Measurements from ENCODE around the gene RHBG.
A peak's percentile ranks its signal among the peaks of the same experiment; 100 is the strongest.

RHBG gene

DNA sequence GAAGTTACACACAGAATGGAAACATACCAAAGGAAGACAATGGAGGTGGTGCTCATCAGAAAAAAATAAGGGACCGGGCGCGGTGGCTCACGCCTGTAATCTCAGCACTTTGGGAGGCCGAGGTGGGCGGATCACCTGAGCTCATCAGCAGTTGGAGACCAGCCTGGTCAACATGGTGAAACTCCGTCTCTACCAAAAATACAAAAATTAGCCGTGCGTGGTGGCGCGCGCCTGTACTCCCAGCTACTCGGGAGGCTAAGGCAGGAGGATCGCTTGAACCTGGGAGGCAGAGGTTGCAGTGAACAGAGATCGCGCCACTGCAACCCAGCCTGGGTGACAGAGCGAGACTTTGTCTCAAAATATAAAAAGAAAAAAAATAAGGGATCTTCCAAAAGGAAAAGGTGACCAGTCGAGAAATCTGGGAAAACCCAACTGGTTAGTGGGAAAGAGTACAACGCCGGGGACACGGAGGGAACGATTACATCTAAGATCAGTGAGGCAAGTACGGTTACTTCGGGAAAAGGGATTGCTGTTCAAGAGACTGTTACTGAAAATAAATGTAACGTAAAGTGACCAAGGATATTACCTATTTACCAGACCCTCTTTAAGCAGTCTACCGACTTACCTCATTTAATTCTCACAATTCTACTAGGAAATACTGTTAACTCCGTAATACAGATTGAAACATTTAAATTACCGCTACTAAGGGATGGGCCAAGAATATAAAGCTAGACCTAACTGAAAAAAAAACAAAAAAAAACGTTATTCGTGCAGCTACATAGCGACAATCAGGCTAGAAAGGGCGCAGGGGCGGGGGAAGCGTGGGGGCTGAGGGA lies 31.7 kb upstream of the RHBG start:
- peak overlapping the region; percentile 33 for H3K23ac ChIP-seq (ENCODE audit: low read length)
- H3K4me1 ChIP-seq (ENCODE audit: control insufficient read depth, low read depth, low read length) = peaks cover 2% of the 10 kb centered on the region
- H3K4me2 ChIP-seq (ENCODE audit: low read length) = peak overlapping the region; percentile 63
- no peak for DNase-seq
- H2BK5ac ChIP-seq (ENCODE audit: low read length) = peak overlapping the region; percentile 48
- H3K9ac ChIP-seq (ENCODE audit: low read length) = peak overlapping the region; percentile 96
- peaks cover 4% of the 10 kb centered on the region for H3K36me3 ChIP-seq (ENCODE audit: control insufficient read depth, insufficient read depth, low read length)
- no peak overlapping the region for H2BK15ac ChIP-seq (replicated peaks; ENCODE audit: low read depth)
- peaks cover 8% of the 10 kb centered on the region for H3K79me1 ChIP-seq (ENCODE audit: low read length)
- no CpG with 5 or more reads among the region's 34 CpGs for WGBS (ENCODE audit: extremely low coverage, insufficient coverage, low lambda C conversion rate)
- no peak overlapping the region for H2BK120ac ChIP-seq (ENCODE audit: low read depth, low read length)
- no peak overlapping the region for H3K18ac ChIP-seq (ENCODE audit: low read length)
- no peak overlapping the region for H2AK5ac ChIP-seq (ENCODE audit: low read length)
- H3K27ac ChIP-seq (ENCODE audit: low read depth, low read length) = peak overlapping the region; percentile 24
- peaks cover 31% of the 10 kb centered on the region for H3K79me2 ChIP-seq (ENCODE audit: control insufficient read depth, insufficient read depth, low read length)
- H3K27me3 ChIP-seq (ENCODE audit: insufficient read depth, low read length, poor library complexity) = no peaks in the 10 kb centered on the region
- peak overlapping the region; percentile 97 for H3K56ac ChIP-seq (ENCODE audit: low read length)
- H4K5ac ChIP-seq (ENCODE audit: low read length) = no peak overlapping the region
- peak overlapping the region; percentile 24 for H3K4ac ChIP-seq (ENCODE audit: low read depth, low read length)
- peak overlapping the region; percentile 88 for H3K4me3 ChIP-seq (ENCODE audit: low read length)
- H4K8ac ChIP-seq (ENCODE audit: low read depth, low read length) = no peak overlapping the region

DNA sequence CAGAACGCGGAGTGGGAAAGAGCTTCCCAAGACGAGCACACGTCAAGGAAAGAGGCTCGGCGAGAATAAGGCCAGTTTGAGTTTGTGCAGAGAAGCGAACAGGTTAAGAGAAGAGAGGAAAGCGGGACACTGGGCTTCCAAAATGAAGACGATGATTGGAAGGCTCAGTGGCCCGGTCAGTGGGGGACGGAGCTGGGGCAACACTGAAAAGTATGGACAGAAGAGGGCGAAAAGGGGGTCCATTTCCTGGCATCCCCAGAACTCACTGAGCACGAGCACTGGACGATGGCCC lies 31.2 kb upstream of the RHBG start:
- DNase-seq = no peak
- H3K4me2 ChIP-seq (ENCODE audit: low read length) = peak overlapping the region; percentile 22
- peak overlapping the region; percentile 24 for H3K27ac ChIP-seq (ENCODE audit: low read depth, low read length)
- peak overlapping the region; percentile 33 for H3K23ac ChIP-seq (ENCODE audit: low read length)
- H4K8ac ChIP-seq (ENCODE audit: low read depth, low read length) = no peak overlapping the region
- peak overlapping the region; percentile 18 for H3K4ac ChIP-seq (ENCODE audit: low read depth, low read length)
- H2BK120ac ChIP-seq (ENCODE audit: low read depth, low read length) = no peak overlapping the region
- peak overlapping the region; percentile 97 for H3K56ac ChIP-seq (ENCODE audit: low read length)
- peaks cover 8% of the 10 kb centered on the region for H3K79me1 ChIP-seq (ENCODE audit: low read length)
- no CpG with 5 or more reads among the region's 14 CpGs for WGBS (ENCODE audit: extremely low coverage, insufficient coverage, low lambda C conversion rate)
- H3K27me3 ChIP-seq (ENCODE audit: insufficient read depth, low read length, poor library complexity) = no peaks in the 10 kb centered on the region
- peak overlapping the region; percentile 48 for H2BK5ac ChIP-seq (ENCODE audit: low read length)
- H3K18ac ChIP-seq (ENCODE audit: low read length) = no peak overlapping the region
- peaks cover 31% of the 10 kb centered on the region for H3K79me2 ChIP-seq (ENCODE audit: control insufficient read depth, insufficient read depth, low read length)
- peaks cover 4% of the 10 kb centered on the region for H3K36me3 ChIP-seq (ENCODE audit: control insufficient read depth, insufficient read depth, low read length)
- no peak overlapping the region for H4K5ac ChIP-seq (ENCODE audit: low read length)
- peak overlapping the region; percentile 33 for H2AK5ac ChIP-seq (ENCODE audit: low read length)
- peak overlapping the region; percentile 88 for H3K4me3 ChIP-seq (ENCODE audit: low read length)
- H2BK15ac ChIP-seq (replicated peaks; ENCODE audit: low read depth) = no peak overlapping the region
- peak overlapping the region; percentile 96 for H3K9ac ChIP-seq (ENCODE audit: low read length)
- peaks cover 2% of the 10 kb centered on the region for H3K4me1 ChIP-seq (ENCODE audit: control insufficient read depth, low read depth, low read length)

DNA sequence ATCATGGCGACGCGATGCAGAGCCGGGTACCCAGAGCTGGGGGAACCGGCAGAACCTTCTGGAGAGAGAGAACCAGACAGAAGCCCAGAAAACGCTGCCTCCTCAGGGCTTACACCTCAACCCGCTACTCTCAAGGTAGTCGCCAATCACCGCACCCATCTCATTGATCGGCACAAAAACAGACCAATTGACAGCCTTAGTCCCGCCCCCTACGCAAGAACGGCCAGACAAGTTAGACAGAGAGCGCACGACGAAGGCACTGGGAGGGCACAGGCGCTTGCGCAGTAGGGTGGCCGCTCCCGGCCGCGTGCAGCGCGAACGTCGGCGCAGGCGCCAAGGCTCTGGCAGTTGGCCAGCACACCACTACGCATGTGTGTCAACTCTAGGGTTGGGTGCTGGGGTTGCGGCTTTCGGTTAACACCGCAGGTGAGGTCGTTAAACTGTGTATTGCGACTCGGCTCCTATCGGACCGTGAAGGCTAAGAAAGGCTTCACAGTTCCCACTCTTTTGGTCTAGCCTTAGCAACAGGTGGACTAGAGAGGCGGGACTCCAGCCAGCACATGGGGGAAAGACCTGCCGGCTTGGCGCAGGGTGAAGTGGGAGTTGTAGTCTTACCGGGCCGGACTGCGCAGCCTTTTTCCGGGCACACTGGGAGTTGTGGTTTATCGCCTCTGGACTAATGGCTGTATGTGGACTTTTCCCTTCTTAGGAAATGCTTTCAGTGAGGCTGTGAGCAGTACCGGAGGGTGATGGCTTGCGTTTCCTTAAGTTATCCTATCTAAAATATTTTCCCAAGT lies 30.6 kb upstream of the RHBG start, which contains the start of the genes CCT3 and TSACC:
TSS of gene CCT3 (minus strand) at position 113 of the 797 bp plus-strand sequence. CDS start at position 5, 108 bp downstream.
TSS of gene TSACC (plus strand) at position 347 of the 797 bp plus-strand sequence. CDS start 1,232 bp downstream, outside the sequence.
- Histone ChIP-seq H3K4ac (ENCODE audit: low read depth, low read length) (peak within 1 kb of the TSS; percentile 24), H3K4me3 (ENCODE audit: low read length) (peak within 1 kb of the TSS; percentile 88), H3K23ac (ENCODE audit: low read length) (peak within 1 kb of the TSS; percentile 33), H3K56ac (ENCODE audit: low read length) (peak within 1 kb of the TSS; percentile 97), H3K36me3 (ENCODE audit: control insufficient read depth, insufficient read depth, low read length) (peaks cover 4% of the 10 kb centered on the region), H4K8ac (ENCODE audit: low read depth, low read length) (no peak within 1 kb of the TSS), H2BK15ac (replicated peaks; ENCODE audit: low read depth) (no peak within 1 kb of the TSS), H3K4me2 (ENCODE audit: low read length) (peak within 1 kb of the TSS; percentile 90), H3K9ac (ENCODE audit: low read length) (peak within 1 kb of the TSS; percentile 96), H3K79me1 (ENCODE audit: low read length) (peaks cover 8% of the 10 kb centered on the region), H4K5ac (ENCODE audit: low read length) (no peak within 1 kb of the TSS), H3K18ac (ENCODE audit: low read length) (no peak within 1 kb of the TSS), H2BK120ac (ENCODE audit: low read depth, low read length) (no peak within 1 kb of the TSS), H2AK5ac (ENCODE audit: low read length) (peak within 1 kb of the TSS; percentile 33), H3K27ac (ENCODE audit: low read depth, low read length) (peak within 1 kb of the TSS; percentile 24), H3K79me2 (ENCODE audit: control insufficient read depth, insufficient read depth, low read length) (peaks cover 31% of the 10 kb centered on the region), H2BK5ac (ENCODE audit: low read length) (peak within 1 kb of the TSS; percentile 48), H3K4me1 (ENCODE audit: control insufficient read depth, low read depth, low read length) (peaks cover 2% of the 10 kb centered on the region), H3K27me3 (ENCODE audit: insufficient read depth, low read length, poor library complexity) (no peaks in the 10 kb centered on the region)
- peak; percentile 100 for DNase-seq
- WGBS (ENCODE audit: extremely low coverage, insufficient coverage, low lambda C conversion rate) = no CpG with 5 or more reads among the region's 47 CpGs

- no peak overlapping the region for H3K4ac ChIP-seq (ENCODE audit: low read depth, low read length)
- H3K79me1 ChIP-seq (ENCODE audit: low read length) = no peaks in the 10 kb centered on the region
- no peaks in the 10 kb centered on the region for H3K27me3 ChIP-seq (ENCODE audit: insufficient read depth, low read length, poor library complexity)
- H3K4me3 ChIP-seq (ENCODE audit: low read length) = no peak overlapping the region
- no peak overlapping the region for H2BK5ac ChIP-seq (ENCODE audit: low read length)
- no CpG with 5 or more reads among the region's 1 CpG for WGBS (ENCODE audit: extremely low coverage, insufficient coverage, low lambda C conversion rate)
- H3K9ac ChIP-seq (ENCODE audit: low read length) = no peak overlapping the region
- no peak overlapping the region for H3K23ac ChIP-seq (ENCODE audit: low read length)
- no peaks in the 10 kb centered on the region for H3K4me1 ChIP-seq (ENCODE audit: control insufficient read depth, low read depth, low read length)
- no peak overlapping the region for H3K4me2 ChIP-seq (ENCODE audit: low read length)
- no peak overlapping the region for H3K27ac ChIP-seq (ENCODE audit: low read depth, low read length)
- H3K18ac ChIP-seq (ENCODE audit: low read length) = no peak overlapping the region
- H2BK120ac ChIP-seq (ENCODE audit: low read depth, low read length) = no peak overlapping the region
- H2AK5ac ChIP-seq (ENCODE audit: low read length) = no peak overlapping the region
- H3K36me3 ChIP-seq (ENCODE audit: control insufficient read depth, insufficient read depth, low read length) = no peaks in the 10 kb centered on the region
- peaks cover 6% of the 10 kb centered on the region for H3K79me2 ChIP-seq (ENCODE audit: control insufficient read depth, insufficient read depth, low read length)
- H4K8ac ChIP-seq (ENCODE audit: low read depth, low read length) = no peak overlapping the region
- no peak overlapping the region for H4K5ac ChIP-seq (ENCODE audit: low read length)
- DNase-seq = no peak
- H2BK15ac ChIP-seq (replicated peaks; ENCODE audit: low read depth) = no peak overlapping the region
- H3K56ac ChIP-seq (ENCODE audit: low read length) = no peak overlapping the region
Measured at GRCh38 chr1:156342166-156342955, 26.6 kb upstream of the RHBG start.

DNA sequence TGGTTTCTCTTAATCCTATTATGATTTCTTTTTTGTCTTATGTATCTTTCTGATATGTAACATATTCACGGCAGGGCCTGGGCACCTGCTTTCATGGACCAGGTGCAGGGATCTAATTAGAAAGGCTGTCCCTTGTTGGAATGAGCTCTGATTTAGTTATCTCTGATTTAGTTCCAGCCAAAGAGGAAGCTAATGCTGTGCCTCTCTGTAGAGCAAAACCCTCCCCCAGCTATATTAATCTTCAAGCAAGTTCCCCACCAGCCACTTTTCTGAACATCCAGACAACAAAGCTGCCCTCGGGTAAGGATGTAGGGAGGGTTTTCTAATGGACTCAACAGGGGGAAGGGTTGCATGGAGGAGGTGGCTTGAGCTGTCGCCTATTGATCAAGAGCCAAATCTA lies 24.6 kb upstream of the RHBG start:
- Histone ChIP-seq H3K4me2 (ENCODE audit: low read length) (no peak overlapping the region), H3K9ac (ENCODE audit: low read length) (no peak overlapping the region), H3K27ac (ENCODE audit: low read depth, low read length) (no peak overlapping the region), H3K27me3 (ENCODE audit: insufficient read depth, low read length, poor library complexity) (no peaks in the 10 kb centered on the region), H2BK5ac (ENCODE audit: low read length) (no peak overlapping the region), H2AK5ac (ENCODE audit: low read length) (no peak overlapping the region), H3K4me1 (ENCODE audit: control insufficient read depth, low read depth, low read length) (no peaks in the 10 kb centered on the region), H3K79me1 (ENCODE audit: low read length) (no peaks in the 10 kb centered on the region), H4K5ac (ENCODE audit: low read length) (no peak overlapping the region), H3K79me2 (ENCODE audit: control insufficient read depth, insufficient read depth, low read length) (no peaks in the 10 kb centered on the region), H3K4ac (ENCODE audit: low read depth, low read length) (no peak overlapping the region), H3K56ac (ENCODE audit: low read length) (no peak overlapping the region), H2BK120ac (ENCODE audit: low read depth, low read length) (no peak overlapping the region), H4K8ac (ENCODE audit: low read depth, low read length) (no peak overlapping the region), H3K4me3 (ENCODE audit: low read length) (no peak overlapping the region), H3K36me3 (ENCODE audit: control insufficient read depth, insufficient read depth, low read length) (no peaks in the 10 kb centered on the region), H2BK15ac (replicated peaks; ENCODE audit: low read depth) (no peak overlapping the region), H3K18ac (ENCODE audit: low read length) (no peak overlapping the region), H3K23ac (ENCODE audit: low read length) (no peak overlapping the region)
- no CpG with 5 or more reads among the region's 3 CpGs for WGBS (ENCODE audit: extremely low coverage, insufficient coverage, low lambda C conversion rate)
- DNase-seq = no peak
